ENCODE results near the gene JAK3. TPM values are rescaled to one million over a fixed set of nuclear protein-coding genes. Genes with fewer than 3 reads are reported as not detected.

Gene JAK3
- total and polyA plus RNA-seq, 2 of the 13 experiments (the other 11 are each of a cell fraction or from before 2014, with no cell fraction given), result 3.4 to 18.6 TPM

DNA sequence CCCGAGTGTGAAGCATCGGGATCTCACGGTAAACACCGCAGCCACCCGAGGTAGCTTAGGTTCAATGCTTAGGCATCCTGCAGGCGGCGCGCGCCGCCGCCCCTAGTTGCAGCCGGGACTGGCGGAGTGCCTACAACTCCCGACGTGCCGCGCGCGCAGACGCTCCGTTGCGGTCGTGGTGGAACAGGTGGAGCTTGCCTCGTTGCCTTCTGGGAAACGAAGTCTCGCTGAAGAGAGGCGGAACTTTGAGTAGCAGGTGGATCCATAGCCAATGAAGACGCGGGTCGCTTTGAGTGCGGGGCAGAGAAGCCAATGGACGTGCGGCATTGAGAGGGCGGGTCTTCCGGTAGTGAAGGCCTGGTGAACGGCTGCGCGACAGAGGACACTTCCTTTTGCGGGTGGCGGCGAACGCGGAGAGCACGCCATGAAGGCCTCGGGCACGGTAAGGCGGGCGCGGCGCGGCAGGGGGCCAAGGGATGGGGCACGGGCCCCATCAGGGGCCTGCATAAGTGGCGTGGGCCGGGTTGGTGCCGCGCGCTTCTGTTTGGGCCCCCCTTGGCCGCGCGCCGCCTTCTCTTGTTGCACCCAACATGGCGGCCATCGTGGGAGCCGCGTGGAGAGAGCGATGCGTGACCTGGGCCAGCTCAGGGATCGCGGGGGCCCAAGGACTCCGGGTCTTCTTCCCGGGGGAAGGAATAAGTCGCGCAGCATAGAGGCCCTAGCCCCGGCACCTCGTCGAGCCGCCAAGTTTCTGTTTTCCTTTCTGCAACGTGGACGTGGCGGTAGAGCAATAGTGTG lies 11.9 kb upstream of the JAK3 start, which contains the start of gene RPL18A (continued):
- TF ChIP-seq, protein P1, sequence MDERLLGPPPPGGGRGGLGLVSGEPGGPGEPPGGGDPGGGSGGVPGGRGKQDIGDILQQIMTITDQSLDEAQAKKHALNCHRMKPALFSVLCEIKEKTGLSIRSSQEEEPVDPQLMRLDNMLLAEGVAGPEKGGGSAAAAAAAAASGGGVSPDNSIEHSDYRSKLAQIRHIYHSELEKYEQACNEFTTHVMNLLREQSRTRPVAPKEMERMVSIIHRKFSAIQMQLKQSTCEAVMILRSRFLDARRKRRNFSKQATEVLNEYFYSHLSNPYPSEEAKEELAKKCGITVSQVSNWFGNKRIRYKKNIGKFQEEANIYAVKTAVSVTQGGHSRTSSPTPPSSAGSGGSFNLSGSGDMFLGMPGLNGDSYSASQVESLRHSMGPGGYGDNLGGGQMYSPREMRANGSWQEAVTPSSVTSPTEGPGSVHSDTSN (CRISPR knock-in tag; IDR thresholded peaks at IDR 0.05), result peak; percentile 96
- TF ChIP-seq HDAC1 (CRISPR knock-in tag; IDR thresholded peaks at IDR 0.05) (peak; percentile 77), ZFAT (CRISPR knock-in tag; conservative IDR thresholded peaks at IDR 0.05) (no peak), ZNF101 (CRISPR knock-in tag; IDR thresholded peaks at IDR 0.05; ENCODE audit: borderline replicate concordance, low read depth) (no peak), NFYB (CRISPR knock-in tag; IDR thresholded peaks at IDR 0.05) (peak; percentile 98), STAG1 (CRISPR knock-in tag; IDR thresholded peaks at IDR 0.05) (peak; percentile 54), ELF4 (CRISPR knock-in tag; IDR thresholded peaks at IDR 0.05; ENCODE audit: borderline replicate concordance) (no peak; the same call in 1 of the 2 replicates), NFE2L1 (CRISPR knock-in tag; IDR thresholded peaks at IDR 0.05; ENCODE audit: borderline replicate concordance) (no peak), PHB2 (IDR thresholded peaks at IDR 0.05; ENCODE audit: partially characterized antibody) (no peak), CBX1 (IDR thresholded peaks at IDR 0.05; ENCODE audit: low read depth) (no peak), NBN (conservative IDR thresholded peaks at IDR 0.05) (no peak), ZFP62 (CRISPR knock-in tag; IDR thresholded peaks at IDR 0.05) (0 out of 2 replicates have a peak, but pooled peaks have one; percentile 16), NAIF1 (CRISPR knock-in tag; IDR thresholded peaks at IDR 0.05; ENCODE audit: borderline replicate concordance) (no peak), ZNF180 (CRISPR knock-in tag; IDR thresholded peaks at IDR 0.05; ENCODE audit: borderline replicate concordance, low read depth) (no peak)
- TF ChIP-seq, protein P2, sequence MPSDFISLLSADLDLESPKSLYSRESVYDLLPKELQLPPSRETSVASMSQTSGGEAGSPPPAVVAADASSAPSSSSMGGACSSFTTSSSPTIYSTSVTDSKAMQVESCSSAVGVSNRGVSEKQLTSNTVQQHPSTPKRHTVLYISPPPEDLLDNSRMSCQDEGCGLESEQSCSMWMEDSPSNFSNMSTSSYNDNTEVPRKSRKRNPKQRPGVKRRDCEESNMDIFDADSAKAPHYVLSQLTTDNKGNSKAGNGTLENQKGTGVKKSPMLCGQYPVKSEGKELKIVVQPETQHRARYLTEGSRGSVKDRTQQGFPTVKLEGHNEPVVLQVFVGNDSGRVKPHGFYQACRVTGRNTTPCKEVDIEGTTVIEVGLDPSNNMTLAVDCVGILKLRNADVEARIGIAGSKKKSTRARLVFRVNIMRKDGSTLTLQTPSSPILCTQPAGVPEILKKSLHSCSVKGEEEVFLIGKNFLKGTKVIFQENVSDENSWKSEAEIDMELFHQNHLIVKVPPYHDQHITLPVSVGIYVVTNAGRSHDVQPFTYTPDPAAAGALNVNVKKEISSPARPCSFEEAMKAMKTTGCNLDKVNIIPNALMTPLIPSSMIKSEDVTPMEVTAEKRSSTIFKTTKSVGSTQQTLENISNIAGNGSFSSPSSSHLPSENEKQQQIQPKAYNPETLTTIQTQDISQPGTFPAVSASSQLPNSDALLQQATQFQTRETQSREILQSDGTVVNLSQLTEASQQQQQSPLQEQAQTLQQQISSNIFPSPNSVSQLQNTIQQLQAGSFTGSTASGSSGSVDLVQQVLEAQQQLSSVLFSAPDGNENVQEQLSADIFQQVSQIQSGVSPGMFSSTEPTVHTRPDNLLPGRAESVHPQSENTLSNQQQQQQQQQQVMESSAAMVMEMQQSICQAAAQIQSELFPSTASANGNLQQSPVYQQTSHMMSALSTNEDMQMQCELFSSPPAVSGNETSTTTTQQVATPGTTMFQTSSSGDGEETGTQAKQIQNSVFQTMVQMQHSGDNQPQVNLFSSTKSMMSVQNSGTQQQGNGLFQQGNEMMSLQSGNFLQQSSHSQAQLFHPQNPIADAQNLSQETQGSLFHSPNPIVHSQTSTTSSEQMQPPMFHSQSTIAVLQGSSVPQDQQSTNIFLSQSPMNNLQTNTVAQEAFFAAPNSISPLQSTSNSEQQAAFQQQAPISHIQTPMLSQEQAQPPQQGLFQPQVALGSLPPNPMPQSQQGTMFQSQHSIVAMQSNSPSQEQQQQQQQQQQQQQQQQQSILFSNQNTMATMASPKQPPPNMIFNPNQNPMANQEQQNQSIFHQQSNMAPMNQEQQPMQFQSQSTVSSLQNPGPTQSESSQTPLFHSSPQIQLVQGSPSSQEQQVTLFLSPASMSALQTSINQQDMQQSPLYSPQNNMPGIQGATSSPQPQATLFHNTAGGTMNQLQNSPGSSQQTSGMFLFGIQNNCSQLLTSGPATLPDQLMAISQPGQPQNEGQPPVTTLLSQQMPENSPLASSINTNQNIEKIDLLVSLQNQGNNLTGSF (CRISPR knock-in tag; IDR thresholded peaks at IDR 0.05), result peak; percentile 59
- TF ChIP-seq, protein P3, sequence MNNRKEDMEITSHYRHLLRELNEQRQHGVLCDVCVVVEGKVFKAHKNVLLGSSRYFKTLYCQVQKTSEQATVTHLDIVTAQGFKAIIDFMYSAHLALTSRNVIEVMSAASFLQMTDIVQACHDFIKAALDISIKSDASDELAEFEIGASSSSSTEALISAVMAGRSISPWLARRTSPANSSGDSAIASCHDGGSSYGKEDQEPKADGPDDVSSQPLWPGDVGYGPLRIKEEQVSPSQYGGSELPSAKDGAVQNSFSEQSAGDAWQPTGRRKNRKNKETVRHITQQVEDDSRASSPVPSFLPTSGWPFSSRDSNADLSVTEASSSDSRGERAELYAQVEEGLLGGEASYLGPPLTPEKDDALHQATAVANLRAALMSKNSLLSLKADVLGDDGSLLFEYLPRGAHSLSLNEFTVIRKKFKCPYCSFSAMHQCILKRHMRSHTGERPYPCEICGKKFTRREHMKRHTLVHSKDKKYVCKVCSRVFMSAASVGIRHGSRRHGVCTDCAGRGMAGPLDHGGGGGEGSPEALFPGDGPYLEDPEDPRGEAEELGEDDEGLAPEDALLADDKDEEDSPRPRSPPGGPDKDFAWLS (CRISPR knock-in tag; IDR thresholded peaks at IDR 0.05; ENCODE audit: borderline replicate concordance), result no peak
- TF ChIP-seq, protein P4, sequence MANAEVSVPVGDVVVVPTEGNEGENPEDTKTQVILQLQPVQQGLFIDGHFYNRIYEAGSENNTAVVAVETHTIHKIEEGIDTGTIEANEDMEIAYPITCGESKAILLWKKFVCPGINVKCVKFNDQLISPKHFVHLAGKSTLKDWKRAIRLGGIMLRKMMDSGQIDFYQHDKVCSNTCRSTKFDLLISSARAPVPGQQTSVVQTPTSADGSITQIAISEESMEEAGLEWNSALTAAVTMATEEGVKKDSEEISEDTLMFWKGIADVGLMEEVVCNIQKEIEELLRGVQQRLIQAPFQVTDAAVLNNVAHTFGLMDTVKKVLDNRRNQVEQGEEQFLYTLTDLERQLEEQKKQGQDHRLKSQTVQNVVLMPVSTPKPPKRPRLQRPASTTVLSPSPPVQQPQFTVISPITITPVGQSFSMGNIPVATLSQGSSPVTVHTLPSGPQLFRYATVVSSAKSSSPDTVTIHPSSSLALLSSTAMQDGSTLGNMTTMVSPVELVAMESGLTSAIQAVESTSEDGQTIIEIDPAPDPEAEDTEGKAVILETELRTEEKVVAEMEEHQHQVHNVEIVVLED (CRISPR knock-in tag; IDR thresholded peaks at IDR 0.05; ENCODE audit: borderline replicate concordance), result peak; percentile 88
